ENCODE data around the gene NDUFB7.
"Not testable (repeated sequence)": the region's sequence is repeated elsewhere in the genome, so short reads cannot be mapped to it uniquely, and the experiment has no call there.

Gene NDUFB7

GRCh38 chr19:14570864-14571527 is 870 bp downstream of the NDUFB7 start:
- DNase-seq: no peak

- DNase-seq: no peak
Measured at GRCh38 chr19:14567079-14567478, 4.8 kb downstream of the NDUFB7 start.

GRCh38 chr19:14566712-14567077 is 5.2 kb downstream of the NDUFB7 start:
- DNase-seq: no peak

GRCh38 chr19:14565765-14566711 is 5.8 kb downstream of the NDUFB7 start:
- no peak for DNase-seq

- DNase-seq: no peak
Measured at GRCh38 chr19:14565298-14565679, 6.6 kb downstream of the NDUFB7 start.

GRCh38 chr19:14564652-14565297 is 7.1 kb downstream of the NDUFB7 start:
- DNase-seq: not testable (repeated sequence)

- no peak for DNase-seq
Measured at GRCh38 chr19:14563989-14564651, 7.7 kb downstream of the NDUFB7 start.

GRCh38 chr19:14563590-14563926 is 8.3 kb downstream of the NDUFB7 start:
- DNase-seq: no peak

GRCh38 chr19:14562660-14563589 is 8.9 kb downstream of the NDUFB7 start:
- DNase-seq: no peak

GRCh38 chr19:14561847-14562351 is 10.0 kb downstream of the NDUFB7 start:
- peak; percentile 56 to 71 for DNase-seq

GRCh38 chr19:14561249-14561648 is 10.6 kb downstream of the NDUFB7 start:
- DNase-seq: no peak

- no peak for DNase-seq
Measured at GRCh38 chr19:14560776-14561108, 11.1 kb downstream of the NDUFB7 start.

- DNase-seq: no peak
Measured at GRCh38 chr19:14559916-14560775, 11.7 kb downstream of the NDUFB7 start.

- no peak for DNase-seq
Measured at GRCh38 chr19:14558370-14559066, 13.3 kb downstream of the NDUFB7 start.

- peak; percentile 74 to 81 for DNase-seq
Measured at GRCh38 chr19:14556662-14557188, 15.1 kb downstream of the NDUFB7 start.

- no peak for DNase-seq
Measured at GRCh38 chr19:14555918-14556661, 15.8 kb downstream of the NDUFB7 start.

GRCh38 chr19:14554382-14554812 is 17.5 kb downstream of the NDUFB7 start:
- DNase-seq: peak in 1 of 2 donors; percentile 13

GRCh38 chr19:14553939-14554243 is 18.0 kb downstream of the NDUFB7 start:
- no peak for DNase-seq

Data from hippocampal formation (tissue), 2 donors.